Panc1 (cell line): ENCODE results near the gene USP17L26.
"Not testable (repeated sequence)": the region's sequence is repeated elsewhere in the genome, so short reads cannot be mapped to it uniquely, and the experiment has no call there.

Source experiments
- POLR2AphosphoS5 ChIP-seq: IDR thresholded peaks from 2 replicates; pipeline ENCODE4 v1.6.1; 2012; ENCODE audit warnings: mild to moderate bottlenecking, low read depth, low read length, moderate library complexity
- REST ChIP-seq, 2 experiments: IDR thresholded peaks; 2 replicates each; pipeline ENCODE4 v1.6.1; 2011 to 2012; ENCODE audit warnings: low read depth in 2 of 2, control low read depth in 1 of 2, low read length in 1 of 2, mild to moderate bottlenecking in 1 of 2, moderate library complexity in 1 of 2; ENCODE audit not compliant: insufficient read depth in 1 of 2
- SIN3A ChIP-seq: IDR thresholded peaks from 2 replicates; pipeline ENCODE4 v1.6.1; 2012; ENCODE audit warnings: low read depth, mild to moderate bottlenecking, low read length, moderate library complexity, borderline replicate concordance; ENCODE audit not compliant: insufficient read depth
- TCF7L2 ChIP-seq: IDR thresholded peaks from 2 replicates; pipeline ENCODE4 v1.6.1; 2011; ENCODE audit warnings: mild to moderate bottlenecking, low read depth, low read length, inconsistent platforms
- TF ChIP-seq, protein P1 (sequence below): fragments of 450-650 bp; IDR thresholded peaks from 2 replicates; pipeline ENCODE4 v1.5.1; 2017; ENCODE audit warnings: mild to moderate bottlenecking

DNA sequence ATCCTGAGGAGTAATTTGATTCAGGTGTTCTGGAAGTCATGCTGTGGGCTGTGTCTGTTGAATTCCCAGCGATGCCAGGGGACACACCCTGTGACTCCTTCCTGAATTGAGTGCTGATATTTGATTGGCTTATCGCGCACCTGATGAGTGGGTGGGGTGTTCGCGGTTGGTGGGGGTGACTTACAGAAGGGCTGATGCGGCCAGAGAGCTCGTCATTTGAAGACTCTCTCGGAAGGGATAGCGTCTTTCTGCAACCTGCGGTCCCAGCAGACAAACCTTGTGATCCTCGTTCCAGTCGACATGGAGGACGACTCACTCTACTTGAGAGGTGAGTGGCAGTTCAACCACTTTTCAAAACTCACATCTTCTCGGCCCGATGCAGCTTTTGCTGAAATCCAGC is 9.4 kb downstream of the USP17L26 start, which contains the start of gene USP17L27:
- TF ChIP-seq REST (IDR thresholded peaks at IDR 0.05; ENCODE audit: insufficient read depth in 1 of 2, low read depth in 2 of 2, low read length in 1 of 2); POLR2AphosphoS5; SIN3A; TCF7L2: not testable (repeated sequence)
- TF ChIP-seq, protein P1, sequence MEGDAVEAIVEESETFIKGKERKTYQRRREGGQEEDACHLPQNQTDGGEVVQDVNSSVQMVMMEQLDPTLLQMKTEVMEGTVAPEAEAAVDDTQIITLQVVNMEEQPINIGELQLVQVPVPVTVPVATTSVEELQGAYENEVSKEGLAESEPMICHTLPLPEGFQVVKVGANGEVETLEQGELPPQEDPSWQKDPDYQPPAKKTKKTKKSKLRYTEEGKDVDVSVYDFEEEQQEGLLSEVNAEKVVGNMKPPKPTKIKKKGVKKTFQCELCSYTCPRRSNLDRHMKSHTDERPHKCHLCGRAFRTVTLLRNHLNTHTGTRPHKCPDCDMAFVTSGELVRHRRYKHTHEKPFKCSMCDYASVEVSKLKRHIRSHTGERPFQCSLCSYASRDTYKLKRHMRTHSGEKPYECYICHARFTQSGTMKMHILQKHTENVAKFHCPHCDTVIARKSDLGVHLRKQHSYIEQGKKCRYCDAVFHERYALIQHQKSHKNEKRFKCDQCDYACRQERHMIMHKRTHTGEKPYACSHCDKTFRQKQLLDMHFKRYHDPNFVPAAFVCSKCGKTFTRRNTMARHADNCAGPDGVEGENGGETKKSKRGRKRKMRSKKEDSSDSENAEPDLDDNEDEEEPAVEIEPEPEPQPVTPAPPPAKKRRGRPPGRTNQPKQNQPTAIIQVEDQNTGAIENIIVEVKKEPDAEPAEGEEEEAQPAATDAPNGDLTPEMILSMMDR = not testable (repeated sequence)
